Posterior cingulate gyrus (tissue), 11 donors: Measurements from ENCODE around the gene GNPAT.
A peak's percentile ranks its signal among the peaks of the same experiment; 100 is the strongest.

Experiments
- DNase-seq, 10 donors: peaks; one replicate each; pipeline versions ENCODE4 v3.0.0 to v3.0.0-alpha.2; 2020 to 2021; ENCODE audit warnings: mixed read lengths in 3 of 10
- intact Hi-C: fragments of 100-400 bp; cut with DNase I; formaldehyde crosslinking; loops from one replicate; pipeline ENCODE4 v1.15.1; 2023

The GNPAT gene

DNA sequence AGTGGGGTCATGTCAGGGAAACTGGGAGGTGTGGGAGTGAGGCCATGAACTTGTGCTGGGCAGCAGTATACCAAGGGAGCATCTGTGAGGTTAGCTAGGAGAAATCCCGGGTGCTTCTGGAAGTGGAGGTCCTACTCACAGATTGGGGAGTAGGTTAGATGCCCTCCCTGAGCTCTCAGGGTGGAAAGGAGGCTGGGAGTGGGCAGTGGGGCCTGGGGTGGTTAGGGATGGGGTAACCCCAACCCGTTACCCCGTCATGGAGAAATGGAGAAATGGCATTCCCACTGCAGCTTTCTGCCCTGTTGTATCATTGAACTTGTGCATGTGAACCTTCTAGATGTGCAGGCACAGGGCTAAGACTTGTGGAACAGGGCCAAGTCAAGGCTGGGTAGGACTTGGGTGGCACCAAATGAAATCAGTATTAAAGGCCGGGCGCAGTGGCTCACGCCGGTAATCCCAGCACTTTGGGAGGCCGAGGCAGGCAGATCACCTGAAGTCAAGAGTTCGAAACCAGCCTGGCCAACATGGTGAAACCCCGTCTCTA is 69.5 kb downstream of the GNPAT start:
- intact Hi-C loops = no loop called here
- peak in 1 of 10 donors; percentile 38 for DNase-seq

DNA sequence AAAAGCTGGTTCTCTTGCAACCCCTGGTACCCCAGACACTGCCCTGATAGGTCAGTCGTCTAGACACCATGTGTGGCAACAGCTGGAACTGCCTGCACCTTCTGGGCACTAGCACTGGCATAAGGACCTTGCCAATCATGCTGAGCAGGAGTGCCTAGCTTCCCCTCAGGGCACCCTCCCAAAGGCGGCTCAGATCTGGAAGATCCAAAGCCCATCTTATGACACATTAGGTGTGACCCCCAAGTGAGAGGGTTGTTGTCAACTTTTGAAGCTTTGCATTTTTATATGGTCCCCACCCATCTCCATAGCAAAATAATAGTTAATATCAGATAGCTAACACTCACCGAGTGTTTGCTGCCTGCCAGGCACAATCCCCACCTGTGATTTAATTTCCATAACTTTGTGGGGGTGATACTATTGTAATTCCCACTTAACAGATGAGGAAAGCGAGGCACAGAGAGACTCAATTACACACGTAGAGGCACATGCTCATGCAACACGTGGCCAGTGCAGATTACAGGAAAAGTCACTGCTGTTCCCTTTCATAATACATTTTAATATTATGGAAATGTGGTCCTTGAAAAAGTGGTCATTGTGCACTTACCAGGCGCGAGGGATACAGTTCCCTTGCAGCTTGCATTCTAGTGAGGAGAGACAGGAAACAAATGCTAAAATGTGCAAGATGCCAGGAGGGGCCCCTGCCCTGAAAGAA is 70.9 kb downstream of the GNPAT start:
- intact Hi-C loops = no loop called here
- peak in 1 of 10 donors; percentile 26 for DNase-seq

DNA sequence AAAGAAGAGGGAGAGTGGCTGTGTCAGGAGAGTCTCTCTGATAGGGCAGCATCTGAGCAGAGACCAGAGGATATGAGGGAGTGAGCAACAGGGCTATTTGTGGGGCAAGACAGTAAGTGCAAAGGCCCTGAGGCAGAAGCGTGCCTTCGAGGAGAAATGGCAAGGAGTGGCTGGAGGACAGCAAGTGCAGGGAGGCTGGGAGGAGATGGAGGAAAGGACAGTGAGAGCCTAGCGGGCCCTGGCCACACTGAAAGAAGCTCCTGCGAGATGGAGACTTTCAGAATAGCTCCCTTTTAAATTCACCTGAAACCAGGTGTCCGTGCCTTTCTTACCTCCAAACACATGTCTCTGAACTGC is 71.4 kb downstream of the GNPAT start:
- intact Hi-C loops = no loop called here
- DNase-seq = peak in 1 of 10 donors; percentile 15

DNA sequence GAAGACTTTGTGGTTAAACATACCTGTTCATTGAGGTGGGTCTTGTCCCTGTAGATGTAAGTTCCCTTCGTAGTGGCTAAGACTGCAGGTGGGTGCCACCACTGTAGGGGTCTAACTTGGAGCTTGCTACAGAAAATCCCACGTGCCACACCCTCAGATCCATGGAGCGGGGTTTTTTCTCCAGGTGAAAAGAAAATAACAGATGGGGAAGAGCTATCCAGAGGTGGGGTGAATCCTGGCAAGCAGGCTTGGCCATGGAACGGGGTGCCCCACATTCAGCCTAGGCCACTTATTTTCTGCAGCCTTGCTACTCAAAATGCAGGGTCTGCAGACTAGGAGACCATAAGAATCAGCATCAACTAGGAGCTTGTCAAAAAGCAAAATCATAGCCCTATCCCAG is 72.6 kb downstream of the GNPAT start:
- DNase-seq = no peak
- intact Hi-C loops = no loop called here

GRCh38 chr1:231315887-231316286 is 74.9 kb downstream of the GNPAT start:
- intact Hi-C loops = no loop called here
- DNase-seq = peak in 1 of 10 donors; percentile 61

DNA sequence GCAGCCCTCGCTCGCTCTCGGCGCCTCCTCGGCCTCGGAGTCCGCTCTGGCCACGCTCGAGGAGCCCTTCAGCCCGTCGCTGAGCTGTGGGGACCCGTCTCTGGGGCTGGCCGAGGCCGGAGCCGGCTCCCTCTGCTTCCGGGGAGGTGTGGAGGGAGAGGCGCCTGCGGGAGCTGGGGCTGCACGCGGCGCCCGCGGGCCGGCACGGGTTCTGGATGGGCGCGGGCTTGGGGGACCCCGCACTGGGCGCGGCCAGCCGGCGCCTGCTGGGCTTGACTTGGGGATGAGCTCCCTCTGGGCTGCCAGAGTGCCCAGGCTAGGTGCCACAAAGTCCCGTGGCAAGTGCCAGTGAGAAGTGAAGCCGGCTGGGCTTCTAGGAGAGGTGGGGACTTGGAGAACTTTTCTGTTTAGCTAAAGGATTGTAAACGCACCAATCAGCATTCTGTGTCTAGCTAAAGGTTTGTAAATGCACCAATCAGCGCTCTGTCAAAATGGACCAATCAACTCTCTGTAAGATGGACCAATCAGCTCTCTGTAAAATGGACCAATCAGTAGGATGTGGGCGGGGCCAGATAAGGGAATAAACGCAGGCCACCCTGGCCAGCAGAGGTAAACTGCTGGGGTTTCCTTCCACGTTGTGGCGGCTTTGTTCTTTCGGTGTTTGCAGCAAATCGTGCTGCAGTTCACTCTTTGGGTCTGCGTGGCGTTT is 76.4 kb downstream of the GNPAT start:
- intact Hi-C loops = no loop called here
- no peak for DNase-seq

GRCh38 chr1:231318015-231318355 is 77.0 kb downstream of the GNPAT start:
- intact Hi-C loops = no loop called here
- DNase-seq = no peak

GRCh38 chr1:231318568-231318967 is 77.6 kb downstream of the GNPAT start:
- no peak for DNase-seq
- intact Hi-C loops = no loop called here

GRCh38 chr1:231319080-231319479 is 78.1 kb downstream of the GNPAT start:
- intact Hi-C loops = no loop called here

DNA sequence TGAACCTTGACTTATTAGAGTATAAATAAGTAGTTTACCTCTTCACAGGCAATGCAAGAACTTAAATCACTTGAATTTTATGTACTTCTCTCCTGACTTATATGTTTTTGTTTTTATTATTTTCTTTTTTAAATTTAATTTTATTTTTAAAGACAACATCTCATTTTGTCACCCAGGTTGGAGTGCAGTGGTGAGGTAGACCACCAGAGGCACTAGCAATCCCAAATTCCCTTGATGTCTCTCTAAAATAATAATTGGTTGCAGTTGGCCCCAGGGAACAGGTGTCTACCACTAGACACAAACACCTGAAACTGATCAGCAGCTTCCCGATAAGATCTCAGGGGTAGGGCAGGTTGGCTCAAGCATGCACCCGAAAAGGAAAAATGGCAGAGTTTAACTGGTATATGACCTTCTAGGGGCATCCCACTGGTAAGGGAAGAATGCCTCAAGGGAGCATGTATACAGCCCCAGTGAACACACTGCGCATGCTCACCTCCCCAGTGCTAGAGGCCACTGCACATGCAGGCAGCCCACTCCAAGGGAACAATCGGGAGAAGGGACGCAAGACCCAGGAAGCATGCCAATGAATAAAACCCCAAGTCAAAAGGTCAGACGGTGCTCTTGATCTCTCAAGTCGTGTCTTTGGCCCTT is 82.0 kb downstream of the GNPAT start:
- no peak for DNase-seq

More at GRCh38 chr1:231319080-231319479, 78.1 kb downstream of the GNPAT start:
- no peak for DNase-seq

DNA sequence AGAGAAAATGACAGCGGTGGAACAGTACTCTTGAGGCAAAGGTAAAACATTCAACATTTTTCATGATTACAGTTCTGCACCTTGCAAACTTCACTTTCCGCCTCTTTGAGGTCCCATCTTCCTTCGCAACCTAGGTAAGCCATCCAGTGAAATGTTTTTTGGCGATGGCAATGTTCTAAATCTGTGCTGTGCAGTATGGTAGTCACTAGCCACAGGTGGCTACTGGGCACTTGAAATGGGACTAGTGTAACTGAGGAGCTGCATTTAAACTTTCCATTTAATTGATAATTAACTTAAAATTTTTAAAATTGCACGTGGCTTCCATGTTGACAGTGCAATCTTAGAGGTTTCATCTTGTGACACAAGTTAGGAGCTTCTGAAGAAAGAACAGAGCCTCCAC is 83.6 kb downstream of the GNPAT start:
- no peak for DNase-seq
- intact Hi-C loops = no loop called here

More for the DNA sequence above, 82.0 kb downstream of the GNPAT start:
- intact Hi-C loops = no loop called here

DNA sequence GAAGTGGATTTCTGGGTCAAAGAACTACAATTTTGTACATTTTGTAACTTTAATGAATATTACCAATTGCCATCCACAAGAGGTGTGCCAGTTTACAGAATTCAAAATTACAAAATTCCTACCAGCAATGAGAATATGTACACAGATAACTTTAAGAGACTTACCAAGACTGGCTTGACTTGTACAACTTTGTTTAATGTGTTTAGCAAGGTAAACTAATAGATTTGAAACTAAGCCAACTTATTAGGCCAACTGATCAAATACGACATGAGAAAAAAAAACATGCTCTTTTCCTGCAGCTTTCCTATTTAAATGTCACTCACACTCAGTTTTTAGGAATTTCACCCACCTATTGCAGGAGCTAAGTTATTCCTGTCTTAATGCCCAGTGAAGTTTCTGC is 85.2 kb downstream of the GNPAT start:
- no peak for DNase-seq
- intact Hi-C loops = no loop called here
